ENCODE measurements around the gene ERV3-1.

- TF ChIP-seq CTCF (IDR thresholded peaks at IDR 0.05) (no peak), POLR2A (IDR thresholded peaks at IDR 0.05) (no peak)
Measured at GRCh38 chr7:64945503-64946175, 60.8 kb downstream of the ERV3-1 start.
